ENCODE measurements around the gene FGL2.
A peak's percentile ranks its signal among the peaks of the same experiment; 100 is the strongest.
"Not testable (repeated sequence)": the region's sequence is repeated elsewhere in the genome, so short reads cannot be mapped to it uniquely, and the experiment has no call there.

The FGL2 gene

GRCh38 chr7:77199013-77199966 lies at the start of gene FGL2:
FGL2 (minus strand) TSS chr7:77199819; CDS start chr7:77199793, 26 bp downstream.
- peak; percentile 51 for DNase-seq (ENCODE audit: low read depth)

GRCh38 chr7:77248154-77248553 lies 48.5 kb upstream of the FGL2 start:
- DNase-seq (ENCODE audit: low read depth) = no peak

GRCh38 chr7:77247206-77247850 lies 47.7 kb upstream of the FGL2 start:
- peak; percentile 72 for DNase-seq (ENCODE audit: low read depth)

GRCh38 chr7:77246026-77246640 lies 46.5 kb upstream of the FGL2 start:
- DNase-seq (ENCODE audit: low read depth) = no peak

GRCh38 chr7:77245015-77245755 lies 45.6 kb upstream of the FGL2 start:
- no peak for DNase-seq (ENCODE audit: low read depth)

GRCh38 chr7:77244222-77244934 lies 44.8 kb upstream of the FGL2 start:
- no peak for DNase-seq (ENCODE audit: low read depth)

GRCh38 chr7:77242554-77242953 lies 42.9 kb upstream of the FGL2 start:
- DNase-seq (ENCODE audit: low read depth) = no peak

- DNase-seq (ENCODE audit: low read depth) = no peak
These were observed 42.4 kb upstream of the FGL2 start for GRCh38 chr7:77242068-77242467.

GRCh38 chr7:77239471-77239870 lies 39.9 kb upstream of the FGL2 start:
- no peak for DNase-seq (ENCODE audit: low read depth)

- no peak for DNase-seq (ENCODE audit: low read depth)
These were observed 39.1 kb upstream of the FGL2 start for GRCh38 chr7:77238703-77239136.

- DNase-seq (ENCODE audit: low read depth) = peak; percentile 85
These were observed 35.7 kb upstream of the FGL2 start for GRCh38 chr7:77235276-77235675.

GRCh38 chr7:77232467-77232866 lies 32.8 kb upstream of the FGL2 start:
- no peak for DNase-seq (ENCODE audit: low read depth)

- not testable (repeated sequence) for DNase-seq (ENCODE audit: low read depth)
These were observed 29.2 kb upstream of the FGL2 start for GRCh38 chr7:77228795-77229194.

GRCh38 chr7:77226357-77226839 lies 26.8 kb upstream of the FGL2 start:
- peak; percentile 43 for DNase-seq (ENCODE audit: low read depth)

GRCh38 chr7:77223261-77223660 lies 23.6 kb upstream of the FGL2 start:
- DNase-seq (ENCODE audit: low read depth) = no peak

GRCh38 chr7:77222819-77223218 lies 23.2 kb upstream of the FGL2 start:
- DNase-seq (ENCODE audit: low read depth) = no peak

GRCh38 chr7:77222065-77222464 lies 22.4 kb upstream of the FGL2 start:
- DNase-seq (ENCODE audit: low read depth) = no peak

GRCh38 chr7:77219701-77220331 lies 20.2 kb upstream of the FGL2 start:
- not testable (repeated sequence) for DNase-seq (ENCODE audit: low read depth)

- DNase-seq (ENCODE audit: low read depth) = peak; percentile 36
These were observed 18.0 kb upstream of the FGL2 start for GRCh38 chr7:77217474-77218185.
